Sigmoid colon (tissue), 7 donors: ENCODE measurements around the gene CPS1. TPM values are rescaled to one million over a fixed set of nuclear protein-coding genes. Genes with fewer than 3 reads are reported as not detected.
A peak's percentile ranks its signal among the peaks of the same experiment; 100 is the strongest.

ENCODE experiments used
- DNase-seq: peaks from one replicate; pipeline ENCODE4 v3.0.0-alpha.2; 2019
- H3K27ac ChIP-seq, 4 donors: fragments of 200-600 bp; sonication (generic); one replicate each; pipeline ENCODE4 v1.5.1; 2016 to 2019; ENCODE audit warnings: mild to moderate bottlenecking in 1 of 4
- H3K27me3 ChIP-seq, 3 donors: fragments of 200-600 bp; sonication (generic); one replicate each; pipeline ENCODE4 v1.5.1; 2019; ENCODE audit warnings: mild to moderate bottlenecking in 1 of 3
- H3K36me3 ChIP-seq, 4 donors: fragments of 200-600 bp; sonication (generic); one replicate each; pipeline ENCODE4 v1.5.1; 2016 to 2019
- H3K4me1 ChIP-seq, 4 donors: fragments of 200-600 bp; sonication (generic); one replicate each; pipeline ENCODE4 v1.5.1; 2017 to 2019
- H3K4me3 ChIP-seq, 4 donors: fragments of 200-600 bp; sonication (generic); one replicate each; pipeline ENCODE4 v1.5.1; 2017 to 2019; ENCODE audit warnings: mild to moderate bottlenecking in 2 of 4, moderate library complexity in 1 of 4
- H3K9me3 ChIP-seq, 4 donors: fragments of 200-600 bp in 3 of 4; sonication (generic) in 3 of 4; one replicate each; pipeline versions ENCODE4 v1.5.1 to v1.6.1; 2013 to 2019
- EP300 ChIP-seq, 4 donors: sonication (generic); formaldehyde crosslinking; IDR thresholded peaks; one replicate each; pipeline ENCODE4 v1.6.1; 2017; ENCODE audit warnings: antibody characterized with exemption in 4 of 4
- POLR2A ChIP-seq, 2 donors: fragments of 450-650 bp; IDR thresholded peaks; one replicate each; pipeline ENCODE4 v1.6.1; 2016; ENCODE audit warnings: antibody characterized with exemption in 2 of 2, mild to moderate bottlenecking in 2 of 2, moderate library complexity in 2 of 2
- POLR2AphosphoS5 ChIP-seq, 4 donors: sonication (generic); formaldehyde crosslinking; IDR thresholded peaks; one replicate each; pipeline ENCODE4 v1.6.1; 2017; ENCODE audit warnings: antibody characterized with exemption in 4 of 4
- WGBS, 2 donors: extraction: QIAGEN DNeasy Blood & Tissue Kit; methylation state at CpG; one replicate each; pipeline ENCODE4 v1.1.7; 2013; 5-methylcytosine and 5-hydroxymethylcytosine counted together
- intact Hi-C: fragments of 100-400 bp; cut with DNase I; formaldehyde crosslinking; loops from one replicate; pipeline ENCODE4 v1.15.1; 2023
- polyA plus RNA-seq, 3 donors: library from polyadenylated mRNA; stranded (reverse); fragments of 200-250 nt; gene quantifications; one replicate each; pipeline ENCODE4 v1.2.3, GENCODE V29; 2013
- total RNA-seq, 4 donors: library from RNA; depleted of rRNA; stranded (reverse); fragments of >200 nt; gene quantifications; one replicate each; pipeline ENCODE4 v1.1.0, GENCODE V29; 2016
- TF ChIP-seq, protein P1 (sequence below), 4 experiments: fragments of 450-650 bp in 3 of 4; fragments of 200-600 bp in 1 of 4; IDR thresholded peaks; one replicate each; pipeline ENCODE4 v1.5.1; 2016 to 2019; ENCODE audit warnings: antibody characterized with exemption in 4 of 4, mild to moderate bottlenecking in 3 of 4, moderate library complexity in 2 of 4
- donor health status: healthy with polysubstance abuse.
- donor health status: Bipolar disorder and iron deficiency.
- donor health status: healthy.

The CPS1 gene
- total and polyA plus RNA-seq, 7 donors, result 0.29 to 2.9 (median 2.2) TPM; not detected in 2

DNA sequence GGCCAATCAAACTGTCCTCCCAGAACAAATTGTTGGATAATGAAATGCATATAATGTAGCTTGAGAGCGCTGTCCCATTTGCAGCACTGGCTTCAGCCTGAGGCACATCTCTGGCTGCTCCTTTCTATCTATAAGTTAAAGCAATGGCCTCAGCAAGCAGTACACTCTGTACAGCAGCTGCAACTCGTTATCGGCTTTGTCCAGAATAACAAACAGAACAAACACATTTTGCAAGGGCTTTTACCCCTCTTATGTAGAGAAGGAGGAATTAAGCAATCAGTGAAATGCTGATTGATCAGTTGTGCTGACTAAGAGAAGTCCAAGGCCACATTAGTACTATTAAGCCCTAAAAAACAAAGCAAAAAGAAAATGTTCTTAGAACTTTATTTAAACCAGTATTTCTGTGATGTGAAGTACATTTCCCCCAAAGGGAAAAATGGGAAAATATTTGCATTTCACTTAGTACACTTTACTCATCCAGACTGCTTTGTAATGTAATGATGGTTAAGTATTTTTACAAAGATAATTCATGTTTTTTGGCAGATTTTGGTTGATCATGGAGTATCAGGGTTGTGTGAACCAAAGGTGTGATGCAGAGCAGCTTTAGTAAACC is 15.0 kb upstream of the CPS1 start:
- Histone ChIP-seq H3K27ac (no peak overlapping the region), H3K9me3 (no peaks in the 10 kb centered on the region), H3K4me3 (no peak overlapping the region), H3K4me1 (no peaks in the 10 kb centered on the region), H3K36me3 (no peaks in the 10 kb centered on the region), H3K27me3 (no peaks in the 10 kb centered on the region)
- TF ChIP-seq, protein P1, sequence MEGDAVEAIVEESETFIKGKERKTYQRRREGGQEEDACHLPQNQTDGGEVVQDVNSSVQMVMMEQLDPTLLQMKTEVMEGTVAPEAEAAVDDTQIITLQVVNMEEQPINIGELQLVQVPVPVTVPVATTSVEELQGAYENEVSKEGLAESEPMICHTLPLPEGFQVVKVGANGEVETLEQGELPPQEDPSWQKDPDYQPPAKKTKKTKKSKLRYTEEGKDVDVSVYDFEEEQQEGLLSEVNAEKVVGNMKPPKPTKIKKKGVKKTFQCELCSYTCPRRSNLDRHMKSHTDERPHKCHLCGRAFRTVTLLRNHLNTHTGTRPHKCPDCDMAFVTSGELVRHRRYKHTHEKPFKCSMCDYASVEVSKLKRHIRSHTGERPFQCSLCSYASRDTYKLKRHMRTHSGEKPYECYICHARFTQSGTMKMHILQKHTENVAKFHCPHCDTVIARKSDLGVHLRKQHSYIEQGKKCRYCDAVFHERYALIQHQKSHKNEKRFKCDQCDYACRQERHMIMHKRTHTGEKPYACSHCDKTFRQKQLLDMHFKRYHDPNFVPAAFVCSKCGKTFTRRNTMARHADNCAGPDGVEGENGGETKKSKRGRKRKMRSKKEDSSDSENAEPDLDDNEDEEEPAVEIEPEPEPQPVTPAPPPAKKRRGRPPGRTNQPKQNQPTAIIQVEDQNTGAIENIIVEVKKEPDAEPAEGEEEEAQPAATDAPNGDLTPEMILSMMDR (IDR thresholded peaks at IDR 0.05), result no peak
- TF ChIP-seq EP300 (IDR thresholded peaks at IDR 0.05) (no peak), POLR2A (IDR thresholded peaks at IDR 0.05) (no peak), POLR2AphosphoS5 (IDR thresholded peaks at IDR 0.05) (no peak)
- no peak for DNase-seq
- intact Hi-C loops, result no loop called here
- WGBS, 2 donors, result 49 to 60% methylated on average over 3 of the region's 3 CpGs

DNA sequence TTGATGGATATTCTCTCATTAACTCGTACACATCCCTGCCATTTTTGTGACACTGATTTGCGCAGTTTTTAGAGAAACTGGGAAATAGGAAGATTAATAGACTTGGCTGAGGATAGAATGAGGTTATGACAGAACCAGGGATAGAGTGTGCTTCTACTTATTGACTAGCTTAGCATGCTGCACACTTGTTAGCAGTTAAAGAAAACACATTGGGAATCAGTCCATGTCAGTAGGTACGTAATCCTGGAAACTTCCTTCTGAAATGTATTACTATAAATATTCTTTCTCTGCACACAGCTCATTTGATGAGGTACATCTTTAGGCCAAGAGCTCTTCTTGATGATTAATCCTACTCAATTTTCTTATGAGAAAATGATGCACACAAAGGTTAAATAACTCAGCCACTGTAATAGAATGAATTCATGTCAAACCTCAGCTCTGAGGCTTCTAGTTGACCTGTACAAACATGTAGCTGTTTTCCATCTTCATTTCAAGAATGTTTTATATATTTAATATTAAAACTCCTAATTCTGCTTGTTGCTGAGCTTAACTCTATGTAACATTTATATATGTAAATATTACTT is 12.3 kb upstream of the CPS1 start:
- no peaks in the 10 kb centered on the region for H3K36me3 ChIP-seq
- H3K27me3 ChIP-seq, result no peaks in the 10 kb centered on the region
- no peak overlapping the region for H3K27ac ChIP-seq
- no peaks in the 10 kb centered on the region for H3K9me3 ChIP-seq
- TF ChIP-seq EP300 (IDR thresholded peaks at IDR 0.05), result no peak
- TF ChIP-seq, protein P1 (IDR thresholded peaks at IDR 0.05), result no peak
- TF ChIP-seq POLR2A (IDR thresholded peaks at IDR 0.05), result no peak
- no peak for TF ChIP-seq POLR2AphosphoS5 (IDR thresholded peaks at IDR 0.05)
- intact Hi-C loops, result no loop called here
- WGBS, 2 donors, result 93 to 96% methylated on average over 3 of the region's 3 CpGs
- no peak overlapping the region for H3K4me3 ChIP-seq
- no peak for DNase-seq
- H3K4me1 ChIP-seq, result no peaks in the 10 kb centered on the region

DNA sequence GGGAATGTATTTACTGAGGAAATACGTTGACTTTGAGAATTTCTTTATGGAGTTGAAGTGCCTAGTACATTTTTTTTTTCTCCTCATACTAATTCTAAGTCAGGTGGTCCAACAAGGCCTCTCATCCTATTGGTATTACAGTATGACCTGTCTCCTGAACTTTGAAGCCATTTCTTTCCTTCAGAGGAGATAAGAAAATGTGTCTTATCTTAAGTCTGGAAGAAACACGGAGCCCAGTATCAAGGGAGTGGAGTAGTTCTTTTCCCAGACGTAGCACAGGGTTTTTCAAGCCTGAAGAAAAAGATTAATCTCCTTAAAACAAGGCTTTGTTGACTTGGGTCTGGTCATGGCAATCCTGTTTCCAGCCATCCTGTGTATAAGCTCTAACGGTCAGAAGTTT is 11.6 kb upstream of the CPS1 start:
- no peak for DNase-seq
- no peaks in the 10 kb centered on the region for H3K9me3 ChIP-seq
- no peak overlapping the region for H3K27ac ChIP-seq
- no peak for TF ChIP-seq EP300 (IDR thresholded peaks at IDR 0.05)
- TF ChIP-seq POLR2AphosphoS5 (IDR thresholded peaks at IDR 0.05), result no peak
- TF ChIP-seq, protein P1 (IDR thresholded peaks at IDR 0.05), result no peak
- TF ChIP-seq POLR2A (IDR thresholded peaks at IDR 0.05), result no peak
- intact Hi-C loops, result no loop called here
- H3K36me3 ChIP-seq, result no peaks in the 10 kb centered on the region
- WGBS, 2 donors, result 19 to 61% methylated on average over 4 of the region's 4 CpGs
- no peaks in the 10 kb centered on the region for H3K27me3 ChIP-seq
- H3K4me3 ChIP-seq, result no peak overlapping the region
- H3K4me1 ChIP-seq, result no peaks in the 10 kb centered on the region

DNA sequence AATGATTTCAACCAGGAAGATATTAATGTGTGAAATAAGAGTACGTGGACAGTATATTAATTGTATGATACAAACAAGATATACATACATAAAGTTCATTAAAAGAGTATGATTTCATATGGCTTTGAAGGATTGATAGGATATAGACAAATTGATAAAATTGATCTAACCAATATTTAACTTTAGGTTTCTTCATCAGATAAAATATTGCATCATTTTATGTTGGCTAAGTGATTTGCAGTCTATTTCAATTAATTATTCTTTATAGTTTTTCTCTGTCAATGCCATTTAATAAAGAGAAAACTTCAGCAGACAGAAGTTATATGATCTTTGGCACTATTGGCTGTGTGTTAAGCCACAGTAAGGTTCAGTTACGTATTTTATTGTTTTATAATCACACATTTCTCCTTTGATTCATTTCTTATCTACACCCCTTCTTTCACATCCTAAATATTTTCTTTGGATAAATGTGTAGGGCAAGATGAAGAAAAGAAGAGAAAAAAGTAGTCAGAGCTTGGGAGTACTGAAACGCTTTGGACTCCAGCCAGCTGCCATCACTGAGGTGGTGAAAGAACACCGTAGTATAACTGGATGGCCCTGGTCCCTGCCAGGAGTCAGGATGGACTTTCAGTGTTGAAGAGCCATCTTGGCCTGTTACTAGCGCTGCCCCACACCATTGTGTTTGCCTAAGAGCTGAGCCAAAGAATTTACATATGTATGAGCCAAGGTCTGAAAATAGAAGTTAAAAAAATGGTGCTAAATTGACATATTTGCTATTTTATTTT is 9.8 kb upstream of the CPS1 start:
- TF ChIP-seq POLR2A (IDR thresholded peaks at IDR 0.05) (no peak), POLR2AphosphoS5 (IDR thresholded peaks at IDR 0.05) (no peak), EP300 (IDR thresholded peaks at IDR 0.05) (no peak)
- TF ChIP-seq, protein P1 (IDR thresholded peaks at IDR 0.05), result no peak
- Histone ChIP-seq H3K4me3 (no peak overlapping the region), H3K4me1 (no peaks in the 10 kb centered on the region), H3K9me3 (no peaks in the 10 kb centered on the region), H3K27me3 (no peaks in the 10 kb centered on the region), H3K27ac (no peak overlapping the region), H3K36me3 (no peaks in the 10 kb centered on the region)
- WGBS, 2 donors, result 20 to 68% methylated on average over 5 of the region's 5 CpGs
- intact Hi-C loops, result no loop called here
- peak; percentile 54 for DNase-seq
